SK-N-SH (cell line): ENCODE results near the gene ATP6V1C2. TPM values are rescaled to one million over a fixed set of nuclear protein-coding genes. Genes with fewer than 3 reads are reported as not detected.
A peak's percentile ranks its signal among the peaks of the same experiment; 100 is the strongest.
"Not testable (repeated sequence)": the region's sequence is repeated elsewhere in the genome, so short reads cannot be mapped to it uniquely, and the experiment has no call there.

Experiments
- CTCF ChIA-PET: fragments of 300-600, 350-600 bp; formaldehyde crosslinking; extraction: SDS; loops from one replicate; lab custom pipeline; 2021; lab: Yijun Ruan, JAX
- POLR2A ChIA-PET: fragments of 350-600 bp; sonication (Branson Sonifier 250); formaldehyde crosslinking; extraction: SDS; loops from one replicate; lab custom pipeline; 2020; ENCODE audit warnings: antibody characterized with exemption, inconsistent platforms; lab: Yijun Ruan, JAX
- DNase-seq: peaks from one replicate; pipeline ENCODE4 v3.0.0; 2012
- H2AFZ ChIP-seq: fragments of 200-600 bp; sonication (generic); 2 replicates; pipeline ENCODE4 v1.8.1; 2016; ENCODE audit warnings: antibody characterized with exemption, mild to moderate bottlenecking, low read depth
- H3F3A ChIP-seq: fragments of 200-600 bp; sonication (generic); replicated peaks from 2 replicates; pipeline ENCODE3; 2016; ENCODE audit warnings: antibody characterized with exemption, mild to moderate bottlenecking; ENCODE audit not compliant: insufficient read depth
- H3K27ac ChIP-seq, 2 experiments: fragments of 200-500 bp in 1 of 2; fragments of 200-600 bp in 1 of 2; sonication (Bioruptor generic) in 1 of 2; sonication (generic), shearing (Covaris generic) in 1 of 2; 2 replicates each; pipeline versions ENCODE4 v1.5.1 to v1.6.1; 2014 to 2016; ENCODE audit warnings: low read depth in 2 of 2, inconsistent platforms in 1 of 2, low read length in 1 of 2, mild to moderate bottlenecking in 1 of 2, mixed read lengths in 1 of 2
- H3K27me3 ChIP-seq: fragments of 200-600 bp; sonication (generic), shearing (Covaris generic); 2 replicates; pipeline ENCODE4 v1.6.1; 2016; ENCODE audit warnings: mixed run types; ENCODE audit not compliant: insufficient read depth
- H3K36me3 ChIP-seq, 2 experiments: fragments of 200-500 bp in 1 of 2; fragments of 200-600 bp in 1 of 2; sonication (Bioruptor generic) in 1 of 2; sonication (generic) in 1 of 2; replicated peaks in 1 of 2; 2 replicates each; pipeline versions ENCODE3 to v1.5.1; 2014 to 2016; ENCODE audit warnings: low read length in 1 of 2, mild to moderate bottlenecking in 1 of 2; ENCODE audit not compliant: insufficient read depth in 2 of 2, control insufficient read depth in 1 of 2
- H3K4me1 ChIP-seq, 2 experiments: fragments of 200-500 bp in 1 of 2; fragments of 200-600 bp in 1 of 2; sonication (Bioruptor generic) in 1 of 2; sonication (generic), shearing (Covaris generic) in 1 of 2; 2 replicates each; pipeline versions ENCODE4 v1.5.1 to v1.6.1; 2014 to 2016; ENCODE audit warnings: low read depth in 1 of 2, low read length in 1 of 2, mixed run types in 1 of 2; ENCODE audit not compliant: insufficient read depth in 2 of 2, control insufficient read depth in 1 of 2
- H3K4me2 ChIP-seq: fragments of 200-600 bp; sonication (generic), shearing (Covaris generic); 2 replicates; pipeline ENCODE4 v1.6.1; 2017; ENCODE audit warnings: mixed run types
- H3K4me3 ChIP-seq, 2 experiments: fragments of 200-500 bp in 1 of 2; fragments of 200-600 bp in 1 of 2; sonication (Bioruptor generic) in 1 of 2; sonication (generic), shearing (Covaris generic) in 1 of 2; 2 replicates each; pipeline versions ENCODE4 v1.5.1 to v1.8.1; 2014 to 2016; ENCODE audit warnings: low read depth in 2 of 2, inconsistent platforms in 1 of 2, low read length in 1 of 2, mild to moderate bottlenecking in 1 of 2, mixed read lengths in 1 of 2, moderate library complexity in 1 of 2
- H3K79me2 ChIP-seq: fragments of 200-600 bp; sonication (generic); 2 replicates; pipeline ENCODE4 v1.8.1; 2017; ENCODE audit warnings: mild to moderate bottlenecking; ENCODE audit not compliant: insufficient read depth
- H3K9ac ChIP-seq: fragments of 200-600 bp; sonication (generic); 2 replicates; pipeline ENCODE4 v1.6.1; 2017; ENCODE audit warnings: mixed run types
- H3K9me2 ChIP-seq: fragments of 200-600 bp; sonication (generic); 2 replicates; pipeline ENCODE4 v1.6.1; 2017; ENCODE audit warnings: mixed run types
- H3K9me3 ChIP-seq: fragments of 200-600 bp; sonication (generic); 2 replicates; pipeline ENCODE4 v1.6.1; 2017; ENCODE audit warnings: mixed run types, mild to moderate bottlenecking, moderate library complexity
- H4K20me1 ChIP-seq: fragments of 200-600 bp; sonication (generic); 2 replicates; pipeline ENCODE4 v1.6.1; 2017; ENCODE audit warnings: mild to moderate bottlenecking, mixed run types; ENCODE audit not compliant: insufficient read depth
- CHD2 ChIP-seq: fragments of 150-350 bp; IDR thresholded peaks from 2 replicates; pipeline ENCODE4 v1.6.1; 2018; ENCODE audit warnings: low read length; ENCODE audit not compliant: partially characterized antibody
- EP300 ChIP-seq, 2 experiments: IDR thresholded peaks; 2 replicates each; pipeline versions ENCODE4 v1.4.0 to v1.6.1; 2012; ENCODE audit warnings: borderline replicate concordance in 1 of 2, low read depth in 1 of 2, low read length in 1 of 2
- FOXJ3 ChIP-seq: sonication (generic); formaldehyde crosslinking; IDR thresholded peaks from 2 replicates; pipeline ENCODE4 v1.5.1; 2020; ENCODE audit warnings: mild to moderate bottlenecking, missing genetic modification reagents
- GATA2 ChIP-seq: sonication (generic); formaldehyde crosslinking; IDR thresholded peaks from 2 replicates; pipeline ENCODE4 v1.5.0; 2020; ENCODE audit warnings: mild to moderate bottlenecking, missing genetic modification reagents
- NFIC ChIP-seq: IDR thresholded peaks from 2 replicates; pipeline ENCODE4 v1.4.0; 2012; ENCODE audit warnings: borderline replicate concordance
- RAD21 ChIP-seq: IDR thresholded peaks from 2 replicates; pipeline ENCODE4 v1.6.1; 2012; ENCODE audit warnings: mild to moderate bottlenecking, low read length
- WGBS: methylation state at CpG from one replicate; pipeline ENCODE4 v1.1.6; 2017; ENCODE audit warnings: low lambda C conversion rate; 5-methylcytosine and 5-hydroxymethylcytosine counted together
- polyA plus RNA-seq, 3 experiments: library from polyadenylated mRNA; depleted of rRNA; stranded (reverse); fragments of >200 nt; gene quantifications; 2 replicates each; pipeline ENCODE4 v1.2.3, GENCODE V29; 2012
- TF ChIP-seq, protein P1 (sequence below): IDR thresholded peaks from 2 replicates; pipeline ENCODE4 v1.4.0; 2012; ENCODE audit warnings: low read depth, borderline replicate concordance
- TF ChIP-seq, protein P2 (sequence below): fragments of 150-350 bp; IDR thresholded peaks from 2 replicates; pipeline ENCODE4 v1.6.1; 2017; ENCODE audit warnings: antibody characterized with exemption, low read length, low read depth, borderline replicate concordance
- TF ChIP-seq, protein P3 (sequence below): fragments of 200-600 bp; sonication (generic); IDR thresholded peaks from 2 replicates; pipeline ENCODE4 v1.6.1; 2017; ENCODE audit warnings: antibody characterized with exemption, mild to moderate bottlenecking, moderate library complexity
- TF ChIP-seq, protein P4 (sequence below): IDR thresholded peaks from 2 replicates; pipeline ENCODE4; 2012
- TF ChIP-seq, protein P5 (sequence below): fragments of 150-350 bp; IDR thresholded peaks from 2 replicates; pipeline ENCODE4 v1.6.1; 2016; ENCODE audit warnings: mild to moderate bottlenecking, low read depth, low read length

Gene ATP6V1C2
- polyA plus RNA-seq, 1 of the 3 experiments (the other 2 are of a cell fraction): 0.12 TPM

DNA sequence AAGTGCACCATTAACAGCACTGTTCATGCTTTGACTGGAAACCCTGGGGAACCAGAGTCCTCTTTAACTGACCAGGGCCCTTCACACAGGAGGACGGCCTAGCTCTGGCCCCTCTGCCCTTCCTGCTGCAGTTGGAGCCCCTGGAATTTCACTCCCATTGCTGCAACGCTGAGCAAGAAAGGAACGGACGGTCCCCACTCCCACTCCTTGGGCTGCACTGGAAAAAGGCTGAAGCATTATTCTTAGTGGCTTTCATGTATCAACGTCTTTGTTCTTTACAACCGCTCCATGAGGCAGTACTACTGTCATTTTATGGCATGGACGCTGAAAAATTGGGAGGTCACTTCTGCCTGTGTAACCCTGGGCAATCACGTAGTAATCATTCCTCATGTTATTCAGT lies 81.2 kb downstream of the ATP6V1C2 start:
- Histone ChIP-seq H3K4me3 (no peak overlapping the region), H3K27ac (peak overlapping the region in 1 of 2 experiments; percentile 44; a peak in 1 of 4 replicates), H3K27me3 (no peaks in the 10 kb centered on the region), H3K4me2 (no peak overlapping the region), H3K9ac (no peak overlapping the region), H3K36me3 (peaks cover 33 to 37% of the 10 kb centered on the region in 2 experiments), H3K9me3 (no peaks in the 10 kb centered on the region), H2AFZ (no peak overlapping the region), H3K4me1 (peaks cover 0 to 4% of the 10 kb centered on the region in 2 experiments; a peak in 1 of 4 replicates)
- DNase-seq: no peak
- CTCF ChIA-PET: interaction anchor here (0.9 to 1.8 kb wide), 3 partner anchors 14 to 16 kb away, joined by 3 to 6 read pairs (median 4); no protein-coding TSS in a partner anchor
- POLR2A ChIA-PET: no interaction called here
- TF ChIP-seq, protein P1, sequence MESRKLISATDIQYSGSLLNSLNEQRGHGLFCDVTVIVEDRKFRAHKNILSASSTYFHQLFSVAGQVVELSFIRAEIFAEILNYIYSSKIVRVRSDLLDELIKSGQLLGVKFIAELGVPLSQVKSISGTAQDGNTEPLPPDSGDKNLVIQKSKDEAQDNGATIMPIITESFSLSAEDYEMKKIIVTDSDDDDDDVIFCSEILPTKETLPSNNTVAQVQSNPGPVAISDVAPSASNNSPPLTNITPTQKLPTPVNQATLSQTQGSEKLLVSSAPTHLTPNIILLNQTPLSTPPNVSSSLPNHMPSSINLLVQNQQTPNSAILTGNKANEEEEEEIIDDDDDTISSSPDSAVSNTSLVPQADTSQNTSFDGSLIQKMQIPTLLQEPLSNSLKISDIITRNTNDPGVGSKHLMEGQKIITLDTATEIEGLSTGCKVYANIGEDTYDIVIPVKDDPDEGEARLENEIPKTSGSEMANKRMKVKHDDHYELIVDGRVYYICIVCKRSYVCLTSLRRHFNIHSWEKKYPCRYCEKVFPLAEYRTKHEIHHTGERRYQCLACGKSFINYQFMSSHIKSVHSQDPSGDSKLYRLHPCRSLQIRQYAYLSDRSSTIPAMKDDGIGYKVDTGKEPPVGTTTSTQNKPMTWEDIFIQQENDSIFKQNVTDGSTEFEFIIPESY: no peak
- TF ChIP-seq NFIC: no peak
- no peak for TF ChIP-seq FOXJ3
- no peak for TF ChIP-seq CHD2
- TF ChIP-seq, all 33 proteins: peak for 0
- no peaks in the 10 kb centered on the region for H3K9me2 ChIP-seq
- peaks cover 90% of the 10 kb centered on the region for H3K79me2 ChIP-seq
- peaks cover 66% of the 10 kb centered on the region for H4K20me1 ChIP-seq
- 91% methylated on average over 8 of the region's 8 CpGs for WGBS
- H3F3A ChIP-seq: no peaks in the 10 kb centered on the region

DNA sequence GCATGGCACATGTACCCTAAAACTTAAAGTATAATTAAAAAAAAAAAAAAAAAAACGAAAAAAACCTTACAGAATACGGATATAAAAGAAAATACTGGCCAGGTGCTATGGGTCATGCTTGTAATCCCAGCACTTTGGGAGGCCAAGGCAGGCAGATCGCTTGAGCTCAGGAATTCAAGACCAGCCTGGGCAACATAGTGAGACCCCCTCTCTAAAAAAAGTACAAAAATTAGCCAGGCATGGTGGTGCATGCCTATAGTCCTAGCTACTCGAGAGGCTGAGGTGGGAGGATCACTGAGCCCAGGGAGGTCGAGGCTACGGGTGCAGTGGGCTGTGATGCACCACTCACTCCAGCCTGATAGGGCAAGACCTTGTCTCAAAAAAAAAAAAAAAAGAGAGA lies 84.6 kb downstream of the ATP6V1C2 start:
- ChIA-PET POLR2A (interaction anchor here (0.6 kb wide), 1 partner anchor 50 kb away, joined by 4 read pairs; no protein-coding TSS in a partner anchor), CTCF (interaction anchor here (1.1 kb wide), 1 partner anchor 11 kb away, joined by 3 read pairs; no protein-coding TSS in a partner anchor)
- H2AFZ ChIP-seq, H3K4me3 ChIP-seq, H3K27ac ChIP-seq, H3K9ac ChIP-seq, H3F3A ChIP-seq, H3K9me3 ChIP-seq, H3K4me2 ChIP-seq, H3K9me2 ChIP-seq, DNase-seq, H3K27me3 ChIP-seq: not testable (repeated sequence)
- H3K36me3 ChIP-seq: peaks cover 25 to 31% of the 10 kb centered on the region in 2 experiments
- H4K20me1 ChIP-seq: peaks cover 77% of the 10 kb centered on the region
- WGBS: 90% methylated on average over 6 of the region's 6 CpGs
- H3K79me2 ChIP-seq: peaks cover 92% of the 10 kb centered on the region
- H3K4me1 ChIP-seq: peaks cover 0 to 20% of the 10 kb centered on the region in 2 experiments; a peak in 2 of 4 replicates

DNA sequence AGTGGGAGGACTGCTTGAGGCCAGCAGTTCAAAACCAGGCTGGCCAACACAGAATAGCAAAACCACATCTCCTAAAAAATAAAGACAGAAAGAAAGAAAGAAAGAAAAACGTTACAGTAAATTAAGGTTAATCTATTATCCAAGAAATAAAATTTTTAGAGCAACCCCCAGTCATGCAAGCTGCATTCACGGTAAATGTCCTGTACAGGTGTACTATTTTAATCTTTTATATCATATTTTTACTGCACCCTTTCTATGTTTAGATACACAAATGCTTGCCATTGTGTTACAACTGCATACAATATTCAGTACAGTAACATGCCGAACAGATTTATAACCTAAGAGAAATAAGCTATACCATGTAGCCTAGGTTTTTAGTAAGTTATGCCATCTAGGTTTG lies 85.1 kb downstream of the ATP6V1C2 start:
- ChIA-PET POLR2A (interaction anchor here (0.6 kb wide), 1 partner anchor 50 kb away, joined by 4 read pairs; no protein-coding TSS in a partner anchor), CTCF (interaction anchor here (0.9 to 1.1 kb wide), 2 partner anchors 10 to 11 kb away, joined by 3 read pairs; no protein-coding TSS in a partner anchor)
- Histone ChIP-seq H3K27ac (no peak overlapping the region), H3K4me1 (peaks cover 0 to 26% of the 10 kb centered on the region in 2 experiments; a peak in 2 of 4 replicates), H3K9ac (no peak overlapping the region), H3K36me3 (peaks cover 20 to 25% of the 10 kb centered on the region in 2 experiments), H4K20me1 (peaks cover 80% of the 10 kb centered on the region), H3K9me3 (no peaks in the 10 kb centered on the region), H3K4me2 (no peak overlapping the region), H3K4me3 (no peak overlapping the region), H2AFZ (no peak overlapping the region), H3K79me2 (peaks cover 92% of the 10 kb centered on the region), H3K9me2 (no peaks in the 10 kb centered on the region), H3K27me3 (no peaks in the 10 kb centered on the region), H3F3A (no peaks in the 10 kb centered on the region)
- DNase-seq: no peak
- 95% methylated on average over 3 of the region's 3 CpGs for WGBS
- TF ChIP-seq EP300 (IDR thresholded peaks at IDR 0.05; ENCODE audit: borderline replicate concordance in 1 of 2, low read depth in 1 of 2, low read length in 1 of 2) (no peak), CHD2 (no peak), GATA2 (CRISPR knock-in tag) (no peak), RAD21 (no peak)
- TF ChIP-seq, protein P2, sequence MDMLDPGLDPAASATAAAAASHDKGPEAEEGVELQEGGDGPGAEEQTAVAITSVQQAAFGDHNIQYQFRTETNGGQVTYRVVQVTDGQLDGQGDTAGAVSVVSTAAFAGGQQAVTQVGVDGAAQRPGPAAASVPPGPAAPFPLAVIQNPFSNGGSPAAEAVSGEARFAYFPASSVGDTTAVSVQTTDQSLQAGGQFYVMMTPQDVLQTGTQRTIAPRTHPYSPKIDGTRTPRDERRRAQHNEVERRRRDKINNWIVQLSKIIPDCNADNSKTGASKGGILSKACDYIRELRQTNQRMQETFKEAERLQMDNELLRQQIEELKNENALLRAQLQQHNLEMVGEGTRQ: no peak
- TF ChIP-seq, protein P3, sequence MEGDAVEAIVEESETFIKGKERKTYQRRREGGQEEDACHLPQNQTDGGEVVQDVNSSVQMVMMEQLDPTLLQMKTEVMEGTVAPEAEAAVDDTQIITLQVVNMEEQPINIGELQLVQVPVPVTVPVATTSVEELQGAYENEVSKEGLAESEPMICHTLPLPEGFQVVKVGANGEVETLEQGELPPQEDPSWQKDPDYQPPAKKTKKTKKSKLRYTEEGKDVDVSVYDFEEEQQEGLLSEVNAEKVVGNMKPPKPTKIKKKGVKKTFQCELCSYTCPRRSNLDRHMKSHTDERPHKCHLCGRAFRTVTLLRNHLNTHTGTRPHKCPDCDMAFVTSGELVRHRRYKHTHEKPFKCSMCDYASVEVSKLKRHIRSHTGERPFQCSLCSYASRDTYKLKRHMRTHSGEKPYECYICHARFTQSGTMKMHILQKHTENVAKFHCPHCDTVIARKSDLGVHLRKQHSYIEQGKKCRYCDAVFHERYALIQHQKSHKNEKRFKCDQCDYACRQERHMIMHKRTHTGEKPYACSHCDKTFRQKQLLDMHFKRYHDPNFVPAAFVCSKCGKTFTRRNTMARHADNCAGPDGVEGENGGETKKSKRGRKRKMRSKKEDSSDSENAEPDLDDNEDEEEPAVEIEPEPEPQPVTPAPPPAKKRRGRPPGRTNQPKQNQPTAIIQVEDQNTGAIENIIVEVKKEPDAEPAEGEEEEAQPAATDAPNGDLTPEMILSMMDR: no peak
- TF ChIP-seq, protein P4, sequence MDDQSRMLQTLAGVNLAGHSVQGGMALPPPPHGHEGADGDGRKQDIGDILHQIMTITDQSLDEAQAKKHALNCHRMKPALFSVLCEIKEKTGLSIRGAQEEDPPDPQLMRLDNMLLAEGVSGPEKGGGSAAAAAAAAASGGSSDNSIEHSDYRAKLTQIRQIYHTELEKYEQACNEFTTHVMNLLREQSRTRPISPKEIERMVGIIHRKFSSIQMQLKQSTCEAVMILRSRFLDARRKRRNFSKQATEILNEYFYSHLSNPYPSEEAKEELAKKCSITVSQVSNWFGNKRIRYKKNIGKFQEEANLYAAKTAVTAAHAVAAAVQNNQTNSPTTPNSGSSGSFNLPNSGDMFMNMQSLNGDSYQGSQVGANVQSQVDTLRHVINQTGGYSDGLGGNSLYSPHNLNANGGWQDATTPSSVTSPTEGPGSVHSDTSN: no peak
- TF ChIP-seq, protein P5, sequence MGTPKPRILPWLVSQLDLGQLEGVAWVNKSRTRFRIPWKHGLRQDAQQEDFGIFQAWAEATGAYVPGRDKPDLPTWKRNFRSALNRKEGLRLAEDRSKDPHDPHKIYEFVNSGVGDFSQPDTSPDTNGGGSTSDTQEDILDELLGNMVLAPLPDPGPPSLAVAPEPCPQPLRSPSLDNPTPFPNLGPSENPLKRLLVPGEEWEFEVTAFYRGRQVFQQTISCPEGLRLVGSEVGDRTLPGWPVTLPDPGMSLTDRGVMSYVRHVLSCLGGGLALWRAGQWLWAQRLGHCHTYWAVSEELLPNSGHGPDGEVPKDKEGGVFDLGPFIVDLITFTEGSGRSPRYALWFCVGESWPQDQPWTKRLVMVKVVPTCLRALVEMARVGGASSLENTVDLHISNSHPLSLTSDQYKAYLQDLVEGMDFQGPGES: no peak
